Head of caudate nucleus (tissue), 42 donors: ENCODE measurements around the gene MTOR.

Experiments used
- DNase-seq, 42 donors: peaks; one replicate each; pipeline versions ENCODE4 v3.0.0 to v3.0.0-alpha.2; 2020 to 2021; ENCODE audit warnings: mixed read lengths in 7 of 42
- intact Hi-C: fragments of 100-400 bp; cut with DNase I; formaldehyde crosslinking; loops from one replicate; pipeline ENCODE4 v1.15.0; 2022

The MTOR gene

DNA sequence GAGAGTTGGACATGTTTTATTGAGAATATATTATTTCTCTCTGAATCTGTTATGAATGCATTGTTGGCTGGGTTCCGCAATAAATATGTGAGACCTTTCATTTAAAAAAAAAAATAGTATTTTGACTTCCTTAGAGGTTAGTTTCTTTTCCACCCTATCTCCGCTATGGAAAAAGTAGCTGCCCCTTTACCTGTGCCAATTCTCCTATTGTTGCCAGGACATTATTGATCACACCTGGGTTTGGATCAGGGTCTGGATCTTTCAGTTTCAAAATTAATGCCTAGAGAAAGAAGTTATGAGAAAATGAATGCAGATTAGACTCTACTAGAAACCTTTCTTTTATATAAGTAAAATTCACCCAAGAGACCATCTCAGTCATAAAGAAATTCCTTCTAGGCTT is 29.1 kb downstream of the MTOR start:
- intact Hi-C loops, result no loop called here
- DNase-seq, result no peak

DNA sequence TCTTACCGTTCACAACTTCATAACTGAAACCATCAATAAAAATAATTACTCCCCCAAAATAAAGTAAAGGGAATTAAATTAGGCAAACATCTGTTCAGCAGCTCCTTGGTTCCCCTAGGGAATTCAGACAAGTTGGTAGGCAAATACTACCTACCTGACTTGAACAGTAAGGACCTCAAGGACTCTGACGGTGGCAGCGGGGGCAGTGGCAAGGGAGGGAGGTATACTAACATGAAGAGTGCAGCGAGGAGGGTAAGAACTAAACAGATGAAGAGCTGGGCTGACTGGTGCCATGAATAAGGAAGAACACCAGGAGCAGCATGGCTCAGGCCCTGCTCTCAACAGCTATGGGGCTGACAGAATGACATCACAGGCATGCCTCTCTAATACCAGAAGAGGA is 33.1 kb downstream of the MTOR start:
- no peak for DNase-seq
- intact Hi-C loops, result no loop called here

DNA sequence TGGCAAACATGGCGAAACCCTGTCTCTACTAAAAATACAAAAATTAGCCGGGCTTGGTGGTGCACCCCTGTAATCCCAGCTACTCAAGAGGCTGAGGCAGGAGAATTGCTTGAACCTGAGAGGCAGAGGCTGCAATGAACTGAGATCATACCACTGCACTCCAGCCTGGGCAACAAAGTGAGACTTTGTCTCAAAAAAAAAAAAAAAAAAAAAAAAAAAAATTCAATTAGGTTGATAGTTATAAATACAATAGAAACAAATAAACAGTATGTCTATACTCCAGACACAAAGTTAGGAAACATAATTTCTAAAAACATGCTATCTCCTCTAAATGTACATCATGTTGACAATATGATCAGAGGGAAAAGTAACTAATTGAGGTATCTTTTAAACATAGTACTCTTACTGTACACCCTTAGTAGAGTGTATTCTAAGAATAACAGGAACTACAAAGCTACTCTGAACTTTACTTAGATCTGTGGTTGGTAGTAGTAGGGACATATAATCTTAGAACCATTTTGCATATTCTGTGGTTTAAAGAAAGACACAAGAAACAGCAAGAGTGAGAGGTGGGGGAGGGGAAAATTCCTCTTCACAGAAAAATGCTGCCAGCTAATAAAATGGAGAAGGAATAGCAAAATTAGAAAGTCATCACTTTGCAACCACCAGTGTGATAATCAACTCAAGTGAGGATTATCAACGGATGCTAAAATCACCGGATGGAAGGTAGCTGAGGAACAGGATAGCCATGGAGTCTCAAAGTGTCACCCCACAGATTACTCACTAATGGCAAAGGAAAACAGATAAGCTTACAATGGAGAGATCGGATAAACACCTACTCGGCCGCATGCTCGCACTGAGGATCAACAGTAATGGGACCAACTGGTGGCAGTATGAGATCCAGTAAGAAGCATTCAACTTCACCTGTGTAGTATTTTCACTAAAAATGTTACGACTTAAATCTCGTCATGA is 35.0 kb downstream of the MTOR start:
- DNase-seq, result no peak
- intact Hi-C loops, result no loop called here

DNA sequence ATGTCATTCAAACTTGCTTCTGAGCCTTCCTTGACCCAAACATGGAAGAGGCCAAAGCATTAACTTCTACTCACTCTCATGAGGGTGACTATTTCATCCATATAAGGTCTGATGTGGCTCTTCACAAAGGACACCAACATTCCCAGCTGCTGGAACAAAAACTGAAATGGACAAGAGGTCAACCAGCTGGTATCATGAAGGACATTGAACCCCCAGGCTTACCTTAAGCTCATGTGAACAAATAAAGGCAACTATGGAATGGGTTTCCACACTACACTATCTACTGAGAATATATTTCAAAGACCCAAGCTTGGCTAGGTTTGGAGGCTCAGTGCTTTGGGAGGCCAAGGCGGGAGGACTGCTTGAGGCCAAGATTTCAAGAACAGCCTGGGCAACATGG is 46.3 kb downstream of the MTOR start:
- intact Hi-C loops, result no loop called here
- no peak for DNase-seq

DNA sequence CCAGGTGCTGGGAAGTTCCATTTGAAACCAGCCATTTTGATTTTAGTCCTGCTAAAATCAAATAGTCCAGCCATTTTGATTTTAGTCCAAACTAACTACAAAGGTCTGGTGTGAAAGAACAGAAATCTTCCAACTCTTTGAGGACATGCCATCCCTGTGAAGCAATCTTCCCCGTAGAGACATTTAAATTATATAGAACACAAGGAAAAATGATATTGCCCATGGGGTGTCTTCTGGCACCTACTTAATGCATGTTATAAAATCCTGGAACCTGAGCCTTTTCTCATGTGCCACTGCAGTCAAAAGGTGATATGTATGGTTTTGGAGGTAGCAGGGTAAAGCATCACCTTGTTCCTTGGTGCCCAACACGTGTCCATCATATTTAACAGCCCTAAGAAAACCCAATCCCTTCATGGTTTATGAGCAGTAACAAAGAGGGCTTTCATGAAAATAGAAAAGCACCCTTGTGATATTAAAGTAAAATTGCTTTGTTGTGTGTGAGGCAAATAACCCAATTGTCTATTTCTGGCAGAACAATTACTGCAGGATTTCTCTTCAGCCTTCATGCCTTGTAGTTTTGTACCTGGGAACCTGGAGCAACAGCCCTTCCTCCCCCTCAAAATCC is 46.9 kb downstream of the MTOR start:
- intact Hi-C loops, result no loop called here
- DNase-seq, result no peak

DNA sequence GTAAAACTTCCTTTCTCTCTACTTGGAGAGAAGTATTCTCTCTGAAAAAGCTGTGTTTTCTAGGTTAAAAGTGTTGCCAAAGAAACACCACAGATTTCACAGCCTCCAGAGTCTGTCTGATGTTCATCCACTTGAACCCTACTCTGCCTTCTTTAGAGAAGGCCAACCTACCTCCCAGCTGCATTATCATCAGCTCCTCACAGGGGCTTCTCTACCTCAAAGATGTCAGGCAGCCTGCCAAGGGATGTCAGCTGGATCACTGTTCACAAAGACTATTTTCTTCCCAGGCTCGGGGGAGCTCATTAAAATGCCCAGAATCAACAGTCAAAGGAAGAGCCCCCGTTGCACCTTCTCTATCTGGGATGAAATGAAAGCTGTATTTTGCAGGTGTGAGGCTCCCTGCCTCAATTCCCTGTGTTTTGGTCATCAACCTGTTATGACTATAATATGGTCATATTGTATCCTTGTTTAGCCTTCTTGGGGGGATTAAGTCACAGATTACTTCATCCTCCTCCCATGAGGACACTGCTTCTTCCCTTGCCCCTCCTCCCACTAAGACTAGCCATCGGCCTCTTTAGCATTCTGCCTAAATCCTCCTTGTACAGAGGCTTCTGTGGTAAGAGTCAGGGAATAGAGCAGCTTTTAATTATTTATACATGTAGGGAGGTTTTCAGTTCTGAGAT is 47.5 kb downstream of the MTOR start:
- DNase-seq, result peak in 5 of 42 donors; percentile 6 to 35 (median 15)

DNA sequence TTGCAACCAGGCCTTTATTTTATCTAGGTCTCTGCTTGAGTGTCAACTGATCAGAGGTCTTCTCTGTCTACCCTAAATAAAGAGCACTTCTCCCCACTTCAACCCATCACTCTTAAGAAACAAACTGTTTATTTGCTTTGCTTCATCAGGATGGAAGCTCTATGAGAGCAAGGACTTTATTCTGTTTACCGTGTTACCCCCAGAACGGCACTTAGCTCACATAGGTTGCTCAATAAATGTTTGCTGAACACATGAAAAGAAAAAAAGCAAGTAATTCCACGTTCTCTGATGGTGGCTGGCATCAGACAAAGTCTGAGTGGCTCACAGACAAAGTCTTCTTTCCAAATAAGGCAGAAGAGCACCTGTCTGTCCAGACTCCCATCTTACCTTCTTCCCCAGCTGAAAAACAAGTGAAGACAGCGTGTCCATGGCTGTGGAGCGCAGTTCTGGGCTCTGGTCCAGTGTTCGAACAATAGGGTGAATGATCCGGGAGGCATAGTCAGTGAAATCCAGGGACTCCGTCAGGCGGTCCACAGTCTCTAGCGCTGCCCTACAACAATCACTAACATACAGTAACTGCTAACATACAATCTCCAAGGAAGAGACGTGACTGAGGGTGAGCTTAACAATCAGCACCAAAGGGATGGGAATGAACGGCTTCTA is 50.3 kb downstream of the MTOR start:
- intact Hi-C loops, result no loop called here
- peak in 41 of 42 donors; percentile 50 to 89 (median 74) for DNase-seq

More for the DNA sequence above, 47.5 kb downstream of the MTOR start:
- intact Hi-C loops, result no loop called here

DNA sequence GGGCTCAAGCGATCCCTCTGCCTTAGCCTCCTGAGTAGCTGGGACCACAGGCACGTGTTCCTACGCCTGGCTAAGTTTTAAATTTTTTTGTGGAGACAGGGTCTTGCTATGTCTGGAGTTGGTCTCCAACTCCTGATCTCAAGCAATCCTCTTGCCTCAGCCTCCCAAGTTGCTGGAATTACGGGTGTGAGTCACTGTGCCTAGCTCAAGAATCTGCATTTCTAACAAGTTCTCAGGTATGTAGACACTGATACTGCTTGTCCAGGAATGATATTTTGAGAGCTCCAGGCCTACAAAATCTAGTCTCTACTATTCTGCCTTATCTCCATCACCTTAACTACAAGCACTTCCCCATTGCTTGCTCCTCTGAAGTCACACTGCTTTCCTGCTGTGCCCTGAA is 50.9 kb downstream of the MTOR start:
- no peak for DNase-seq
- intact Hi-C loops, result no loop called here

DNA sequence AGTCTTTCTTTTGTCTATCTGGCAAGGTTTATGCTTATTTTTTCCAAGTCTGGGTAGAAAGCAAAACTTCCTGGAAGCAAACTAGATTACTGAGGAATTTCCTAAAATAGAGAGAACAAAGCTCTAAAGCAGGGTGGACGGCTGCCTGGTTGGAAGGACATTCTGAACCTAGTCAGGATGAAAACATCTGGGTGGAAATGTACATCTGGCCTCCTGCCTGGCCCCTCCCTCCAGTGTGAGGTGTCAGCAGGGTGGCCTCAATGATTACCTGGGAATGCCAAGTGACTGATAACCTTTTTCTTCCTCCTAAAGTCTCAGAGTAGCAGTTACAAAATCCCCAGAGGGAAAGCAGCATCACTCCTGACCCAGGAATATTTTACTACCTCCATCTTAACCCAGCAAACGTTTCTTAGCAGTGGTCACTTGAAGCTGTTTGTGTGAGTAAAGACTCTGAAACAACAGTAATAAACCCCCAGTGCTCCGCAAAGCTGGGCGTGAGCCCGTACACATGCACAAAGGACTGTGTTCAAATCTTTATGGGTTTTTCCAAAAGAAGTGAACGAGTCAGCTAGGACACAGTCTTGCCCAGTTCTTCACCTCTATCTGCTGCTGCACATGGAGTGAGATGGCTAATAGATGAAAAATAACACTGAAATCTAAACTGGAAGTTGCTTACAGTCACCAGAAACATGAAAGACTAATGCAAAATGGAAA is 54.3 kb downstream of the MTOR start:
- DNase-seq, result peak in 1 of 42 donors; percentile 32
- intact Hi-C loops, result no loop called here

DNA sequence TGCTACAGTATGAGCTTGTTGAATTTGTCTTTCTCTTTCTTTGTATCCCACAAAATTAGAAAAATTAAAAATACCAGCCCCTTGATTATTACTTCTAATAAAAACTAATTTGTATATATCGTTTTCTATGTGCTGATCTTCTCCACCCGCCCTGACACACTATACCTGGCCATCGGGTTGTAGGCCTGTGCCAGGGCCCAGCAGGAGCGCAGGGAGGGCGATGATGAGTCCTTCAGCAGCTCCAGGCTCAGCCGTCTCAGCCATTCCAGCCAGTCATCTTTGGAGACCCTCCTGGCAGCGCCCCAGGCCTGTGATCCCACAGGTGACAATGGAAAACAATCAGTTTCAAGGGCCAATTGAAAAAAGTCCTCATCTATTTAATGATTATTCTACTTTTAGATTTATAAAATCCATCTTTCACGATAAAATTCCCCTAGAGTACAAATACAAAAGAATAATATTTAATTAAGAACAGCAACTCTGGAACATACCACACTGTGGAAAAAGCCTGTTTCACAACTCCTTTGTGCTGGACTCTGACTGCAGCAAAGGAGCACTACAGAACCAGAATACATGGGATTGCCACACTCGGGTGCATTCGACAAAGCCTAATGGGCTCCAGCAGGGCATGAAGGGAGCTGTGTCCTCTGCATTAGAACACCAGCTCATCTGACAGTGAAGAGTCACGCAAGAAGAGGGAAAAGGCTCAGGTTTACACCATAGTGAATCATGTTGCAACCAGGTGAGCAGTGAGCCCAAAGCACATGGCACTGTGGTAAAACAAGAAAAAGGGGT is 57.8 kb downstream of the MTOR start:
- peak in 1 of 42 donors; percentile 22 for DNase-seq

DNA sequence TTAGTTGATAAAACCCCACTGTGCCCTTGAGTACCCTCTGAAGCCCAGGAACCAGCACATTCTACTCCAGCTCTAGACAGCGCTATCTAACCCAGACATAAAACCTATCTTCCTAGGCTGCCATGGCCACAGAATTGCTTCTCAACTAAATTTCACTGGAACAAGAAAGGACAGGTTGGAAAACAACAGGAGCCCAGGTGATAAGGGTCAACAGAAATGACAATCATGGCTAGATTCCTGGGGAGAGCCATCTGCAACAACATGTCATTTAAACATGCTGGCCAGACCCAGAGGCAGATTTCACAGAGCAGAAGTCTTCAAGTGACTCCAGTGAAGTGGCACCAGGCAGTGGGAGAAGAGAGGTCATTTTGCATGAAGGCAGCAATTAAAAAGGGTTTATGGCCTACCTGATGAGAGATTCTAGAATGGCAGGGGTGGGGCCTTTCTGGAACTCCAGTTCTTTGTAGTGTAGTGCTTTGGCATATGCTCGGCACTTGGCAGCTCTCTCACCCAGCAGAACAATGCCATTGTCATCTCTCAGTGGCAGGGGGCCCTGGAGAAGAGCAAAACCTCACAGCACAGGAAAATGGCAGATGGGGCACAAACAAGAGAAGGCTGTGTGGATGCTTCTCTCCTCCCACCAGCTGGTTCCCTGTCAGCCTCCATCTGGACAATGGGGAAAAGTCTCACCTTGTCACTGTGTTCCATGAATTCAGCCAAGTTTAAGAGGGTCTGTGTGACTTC is 63.3 kb downstream of the MTOR start:
- intact Hi-C loops, result no loop called here
- peak in 36 of 42 donors; percentile 27 to 86 (median 61) for DNase-seq

More for the DNA sequence above, 57.8 kb downstream of the MTOR start:
- intact Hi-C loops, result no loop called here

DNA sequence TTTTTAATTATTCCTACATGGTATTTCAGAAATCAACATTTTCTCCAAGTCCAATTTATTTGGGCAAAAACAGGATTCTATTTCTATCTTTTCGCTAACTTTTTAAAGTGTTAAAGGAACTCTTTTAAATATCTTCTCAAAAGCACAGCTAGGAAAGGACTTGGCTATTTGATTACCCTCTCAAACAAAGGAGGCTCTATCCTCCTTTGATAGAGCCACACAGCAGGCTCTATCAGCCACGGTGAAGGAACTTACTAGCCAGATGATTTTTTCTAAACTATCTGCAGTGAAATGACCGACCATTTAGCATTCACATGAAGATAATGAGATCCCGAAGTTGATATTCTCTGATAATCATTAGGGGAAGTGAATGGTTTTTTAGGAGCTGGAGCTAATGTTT is 64.1 kb downstream of the MTOR start:
- intact Hi-C loops, result no loop called here
- DNase-seq, result no peak

DNA sequence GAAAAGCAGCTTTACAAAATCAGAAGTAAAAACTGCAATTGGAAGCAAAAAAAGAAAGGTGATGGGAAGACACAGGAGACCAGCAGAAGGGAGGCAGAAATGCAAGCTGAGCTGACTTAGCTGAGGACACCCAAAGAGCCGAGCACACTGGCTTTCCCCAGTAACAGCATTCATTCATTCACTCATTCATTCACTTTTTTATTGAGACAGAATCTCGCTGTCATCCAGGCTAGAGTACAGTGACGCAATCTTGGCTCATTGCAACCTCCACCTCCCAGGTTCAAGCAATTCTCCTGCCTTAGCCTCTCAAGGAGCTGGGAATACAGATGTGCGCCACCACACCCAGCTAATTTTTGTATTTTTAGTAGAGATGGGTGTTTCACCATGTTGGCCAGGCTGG is 65.0 kb downstream of the MTOR start:
- intact Hi-C loops, result no loop called here

DNA sequence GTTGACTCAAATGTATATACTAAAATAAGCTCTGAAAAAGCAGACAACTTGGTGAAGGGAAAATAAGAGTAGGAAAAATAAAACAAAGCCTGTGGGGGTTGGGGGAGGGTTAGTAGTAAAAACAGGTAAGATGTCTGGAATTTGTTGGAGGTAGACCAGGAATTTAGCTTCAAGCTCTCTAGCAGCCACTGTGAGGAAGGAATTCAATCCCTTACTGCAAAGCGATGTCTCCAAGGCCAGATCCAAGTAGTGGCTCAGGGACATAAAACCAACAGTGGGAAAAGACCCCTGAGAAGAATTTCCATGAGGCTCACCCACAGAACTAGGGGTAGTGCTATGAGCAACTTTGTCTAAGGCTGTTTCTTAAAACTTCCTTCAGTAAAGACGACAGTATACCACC is 65.4 kb downstream of the MTOR start:
- intact Hi-C loops, result no loop called here

More for the DNA sequence above, 65.0 kb downstream of the MTOR start:
- no peak for DNase-seq

DNA sequence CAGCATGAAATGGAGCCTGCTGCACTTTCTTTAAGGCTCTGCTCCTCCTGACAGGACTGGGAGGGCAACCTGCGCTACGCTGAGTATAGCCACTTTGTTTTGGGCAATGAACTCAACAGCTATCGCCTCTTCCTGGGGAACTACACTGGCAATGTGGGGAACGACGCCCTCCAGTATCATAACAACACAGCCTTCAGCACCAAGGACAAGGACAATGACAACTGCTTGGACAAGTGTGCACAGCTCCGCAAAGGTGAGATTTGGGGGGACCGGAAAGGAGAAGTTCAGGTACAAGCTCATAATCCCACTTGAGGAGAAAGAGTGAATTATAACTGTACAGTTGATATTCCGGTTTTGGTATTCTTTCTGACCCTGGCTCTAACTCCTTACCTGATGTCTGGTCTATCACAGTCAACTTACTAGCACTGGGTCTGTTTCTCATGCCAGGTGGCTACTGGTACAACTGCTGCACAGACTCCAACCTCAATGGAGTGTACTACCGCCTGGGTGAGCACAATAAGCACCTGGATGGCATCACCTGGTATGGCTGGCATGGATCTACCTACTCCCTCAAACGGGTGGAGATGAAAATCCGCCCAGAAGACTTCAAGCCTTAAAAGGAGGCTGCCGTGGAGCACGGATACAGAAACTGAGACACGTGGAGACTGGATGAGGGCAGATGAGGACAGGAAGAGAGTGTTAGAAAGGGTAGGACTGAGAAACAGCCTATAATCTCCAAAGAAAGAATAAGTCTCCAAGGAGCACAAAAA is 67.8 kb downstream of the MTOR start:
- intact Hi-C loops, result no loop called here
- peak in 20 of 42 donors; percentile 22 to 70 (median 48) for DNase-seq

More for the DNA sequence above, 65.4 kb downstream of the MTOR start:
- DNase-seq, result no peak

DNA sequence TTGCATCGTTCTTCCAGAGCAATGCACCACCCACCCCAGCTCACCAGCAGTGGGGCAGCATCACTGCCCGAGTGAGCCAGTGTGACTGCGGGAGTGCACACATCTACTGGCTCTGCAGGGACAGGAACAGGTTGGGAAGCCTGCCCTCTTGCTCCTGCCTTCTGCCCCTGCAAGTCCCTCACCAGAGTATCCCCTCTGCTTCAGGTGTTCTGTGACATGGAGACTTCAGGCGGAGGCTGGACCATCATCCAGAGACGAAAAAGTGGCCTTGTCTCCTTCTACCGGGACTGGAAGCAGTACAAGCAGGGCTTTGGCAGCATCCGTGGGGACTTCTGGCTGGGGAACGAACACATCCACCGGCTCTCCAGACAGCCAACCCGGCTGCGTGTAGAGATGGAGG is 69.0 kb downstream of the MTOR start:
- intact Hi-C loops, result no loop called here
- DNase-seq, result no peak
